Stimulated activated CD4-positive, alpha-beta T cell treated with anti-CD3 and anti-CD28 coated beads, Interleukin-12 subunit alpha, Interleukin-12 subunit beta, amount 100 ng/mL, for 48 hours (primary cell): ENCODE results near the gene FBXL4.

Experiments
- DNase-seq, 3 donors: peaks; one replicate each; pipeline ENCODE4 v3.0.0-alpha.2; 2020; ENCODE audit warnings: low read depth in 2 of 3, low spot score in 1 of 3

The FBXL4 gene

GRCh38 chr6:98827295-98828159 lies 120.2 kb downstream of the FBXL4 start:
- no peak for DNase-seq

- no peak for DNase-seq
Measured at GRCh38 chr6:98825600-98826230, 122.0 kb downstream of the FBXL4 start.

- no peak for DNase-seq
Measured at GRCh38 chr6:98824902-98825599, 122.7 kb downstream of the FBXL4 start.

GRCh38 chr6:98824162-98824901 lies 123.4 kb downstream of the FBXL4 start:
- no peak for DNase-seq

- DNase-seq, result no peak
Measured at GRCh38 chr6:98823428-98824161, 124.2 kb downstream of the FBXL4 start.

- no peak for DNase-seq
Measured at GRCh38 chr6:98821756-98822405, 125.9 kb downstream of the FBXL4 start.
